ENCODE data around the gene LARGE1. TPM values are rescaled to one million over a fixed set of nuclear protein-coding genes. Genes with fewer than 3 reads are reported as not detected.

The LARGE1 gene
- total RNA-seq, 1 experiment from 2014 or later, result 5.8 TPM

DNA sequence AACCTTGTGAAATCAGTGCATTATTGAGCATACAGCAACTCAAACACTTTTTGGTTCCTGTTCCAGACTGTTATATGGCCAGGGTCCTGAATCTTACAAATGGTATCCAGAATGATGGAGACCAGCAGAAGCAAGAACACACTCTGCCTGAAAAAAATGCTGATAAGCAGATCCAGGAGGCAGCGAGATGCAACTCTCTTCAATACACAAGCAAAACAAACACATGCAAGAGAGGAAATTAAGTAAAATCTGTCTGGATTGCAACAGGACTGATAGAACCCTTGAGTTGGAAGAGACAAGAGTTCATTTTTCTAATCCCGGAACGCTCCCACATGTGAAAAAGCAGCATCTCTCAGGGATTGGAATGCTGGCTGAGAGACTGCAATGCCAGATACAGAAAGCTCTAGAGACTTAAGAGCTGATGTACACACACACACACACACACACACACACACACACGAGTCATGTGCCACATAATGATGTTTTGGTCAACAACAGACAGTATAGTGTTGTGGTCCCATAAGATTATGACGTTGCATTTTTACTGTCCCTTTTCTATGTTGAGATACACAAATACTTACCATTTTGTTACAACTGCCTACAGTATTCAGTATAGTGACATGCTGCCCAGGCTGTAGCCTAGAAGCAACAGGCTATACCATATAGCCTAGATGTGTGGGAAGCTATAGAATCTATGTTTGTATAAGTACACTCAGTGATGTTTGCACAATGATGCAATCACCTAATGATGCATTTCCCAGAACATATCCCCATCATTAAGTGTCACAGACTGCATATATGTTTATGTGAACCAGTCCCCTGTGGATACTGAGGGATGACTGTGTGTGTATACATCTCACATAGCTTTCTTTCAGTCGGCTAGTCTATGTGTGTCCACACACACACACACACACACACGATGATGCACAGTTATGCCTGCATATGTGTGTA, 406.6 kb downstream of the LARGE1 start:
- Mint-ChIP-seq H3K36me3 (ENCODE audit: insufficient read depth, unreplicated experiment) (no peaks in the 10 kb centered on the region), H3K27ac (ENCODE audit: unreplicated experiment) (no peak overlapping the region), H3K27me3 (ENCODE audit: insufficient read depth, unreplicated experiment) (no peaks in the 10 kb centered on the region), H3K4me1 (ENCODE audit: low read depth, unreplicated experiment) (no peaks in the 10 kb centered on the region), H3K9me3 (ENCODE audit: unreplicated experiment) (no peaks in the 10 kb centered on the region), H3K4me3 (ENCODE audit: unreplicated experiment) (no peak overlapping the region)
- H3K27me3 ChIP-seq (replicated peaks; ENCODE audit: control insufficient read depth, insufficient read depth, low read length), result no peaks in the 10 kb centered on the region
- CTCF ChIA-PET, result no interaction called here
- TF ChIP-seq, protein P1, sequence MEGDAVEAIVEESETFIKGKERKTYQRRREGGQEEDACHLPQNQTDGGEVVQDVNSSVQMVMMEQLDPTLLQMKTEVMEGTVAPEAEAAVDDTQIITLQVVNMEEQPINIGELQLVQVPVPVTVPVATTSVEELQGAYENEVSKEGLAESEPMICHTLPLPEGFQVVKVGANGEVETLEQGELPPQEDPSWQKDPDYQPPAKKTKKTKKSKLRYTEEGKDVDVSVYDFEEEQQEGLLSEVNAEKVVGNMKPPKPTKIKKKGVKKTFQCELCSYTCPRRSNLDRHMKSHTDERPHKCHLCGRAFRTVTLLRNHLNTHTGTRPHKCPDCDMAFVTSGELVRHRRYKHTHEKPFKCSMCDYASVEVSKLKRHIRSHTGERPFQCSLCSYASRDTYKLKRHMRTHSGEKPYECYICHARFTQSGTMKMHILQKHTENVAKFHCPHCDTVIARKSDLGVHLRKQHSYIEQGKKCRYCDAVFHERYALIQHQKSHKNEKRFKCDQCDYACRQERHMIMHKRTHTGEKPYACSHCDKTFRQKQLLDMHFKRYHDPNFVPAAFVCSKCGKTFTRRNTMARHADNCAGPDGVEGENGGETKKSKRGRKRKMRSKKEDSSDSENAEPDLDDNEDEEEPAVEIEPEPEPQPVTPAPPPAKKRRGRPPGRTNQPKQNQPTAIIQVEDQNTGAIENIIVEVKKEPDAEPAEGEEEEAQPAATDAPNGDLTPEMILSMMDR (IDR thresholded peaks at IDR 0.05; ENCODE audit: insufficient read depth in 1 of 2, low read depth in 1 of 2, low read length in 1 of 2, severe bottlenecking in 1 of 2, unreplicated experiment in 1 of 2), result no peak
- intact Hi-C loops (cut with micrococcal nuclease; ENCODE audit: unreplicated experiment), result no loop called here
- no peak for DNase-seq
- H3K4me3 ChIP-seq (ENCODE audit: low read depth, low read length), result no peak overlapping the region
- peaks cover 12% of the 10 kb centered on the region for H3K4me1 ChIP-seq
- no peaks in the 10 kb centered on the region for H3K36me3 ChIP-seq (ENCODE audit: control insufficient read depth, insufficient read depth, low read length)
- BruUV-seq (replicated peaks), result no TSS peak
- H3K9me3 ChIP-seq, result no peaks in the 10 kb centered on the region
- POLR2A ChIA-PET, result no interaction called here

DNA sequence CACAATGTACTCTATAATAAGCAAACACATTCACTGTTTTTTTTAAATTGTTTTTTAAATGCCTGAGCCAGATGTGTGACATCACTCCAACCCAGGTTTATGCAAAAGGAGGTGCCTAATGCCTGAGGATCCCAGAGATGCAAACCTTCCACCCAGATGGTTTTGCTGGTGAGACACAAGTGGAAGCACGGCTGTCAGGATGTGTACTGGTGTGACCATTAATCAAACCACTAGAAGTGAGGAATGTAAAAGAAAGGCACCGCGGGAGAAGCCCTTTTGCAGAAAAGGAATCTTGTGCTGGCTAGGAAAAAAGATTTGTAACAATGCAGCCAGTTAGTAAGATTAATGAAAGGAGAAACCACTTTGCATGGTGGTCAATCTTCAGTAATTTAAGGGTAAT, 407.4 kb downstream of the LARGE1 start:
- H3K9me3 ChIP-seq, result no peaks in the 10 kb centered on the region
- Mint-ChIP-seq H3K9me3 (ENCODE audit: unreplicated experiment) (no peaks in the 10 kb centered on the region), H3K27me3 (ENCODE audit: insufficient read depth, unreplicated experiment) (no peaks in the 10 kb centered on the region), H3K27ac (ENCODE audit: unreplicated experiment) (no peak overlapping the region), H3K36me3 (ENCODE audit: insufficient read depth, unreplicated experiment) (no peaks in the 10 kb centered on the region), H3K4me1 (ENCODE audit: low read depth, unreplicated experiment) (no peaks in the 10 kb centered on the region), H3K4me3 (ENCODE audit: unreplicated experiment) (no peak overlapping the region)
- H3K4me3 ChIP-seq (ENCODE audit: low read depth, low read length), result no peak overlapping the region
- intact Hi-C loops (cut with micrococcal nuclease; ENCODE audit: unreplicated experiment), result no loop called here
- no peaks in the 10 kb centered on the region for H3K36me3 ChIP-seq (ENCODE audit: control insufficient read depth, insufficient read depth, low read length)
- TF ChIP-seq, protein P1 (IDR thresholded peaks at IDR 0.05; ENCODE audit: insufficient read depth in 1 of 2, low read depth in 1 of 2, low read length in 1 of 2, severe bottlenecking in 1 of 2, unreplicated experiment in 1 of 2), result no peak
- no peak for DNase-seq
- BruUV-seq (replicated peaks), result no TSS peak
- POLR2A ChIA-PET, result no interaction called here
- H3K4me1 ChIP-seq, result peaks cover 12% of the 10 kb centered on the region
- H3K27me3 ChIP-seq (replicated peaks; ENCODE audit: control insufficient read depth, insufficient read depth, low read length), result no peaks in the 10 kb centered on the region
- CTCF ChIA-PET, result no interaction called here

DNA sequence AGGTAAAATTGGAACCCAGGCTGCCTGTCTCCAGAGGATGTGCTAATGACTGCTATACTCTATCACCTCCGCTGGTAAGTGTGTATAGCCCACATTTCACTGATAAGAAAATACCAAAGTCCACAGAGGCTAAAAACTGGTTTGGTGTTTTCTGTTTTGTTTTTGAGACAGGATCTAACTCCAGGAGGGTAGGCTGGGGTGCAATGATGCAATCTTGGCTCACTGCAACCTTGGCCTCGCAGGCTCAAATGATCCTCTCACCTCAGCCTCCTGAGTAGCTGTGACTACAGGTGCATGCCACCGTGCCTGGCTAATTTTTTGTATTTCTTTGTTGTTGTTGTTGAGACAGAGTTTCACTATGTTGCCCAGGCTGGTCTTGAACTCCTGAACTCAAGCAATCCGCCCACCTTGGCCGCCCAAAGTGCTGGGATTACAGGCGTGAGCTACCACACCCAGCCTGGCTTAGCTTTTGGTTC, 409.8 kb downstream of the LARGE1 start:
- BruUV-seq (replicated peaks), result no TSS peak
- Mint-ChIP-seq H3K4me1 (ENCODE audit: low read depth, unreplicated experiment) (no peaks in the 10 kb centered on the region), H3K27me3 (ENCODE audit: insufficient read depth, unreplicated experiment) (no peaks in the 10 kb centered on the region), H3K9me3 (ENCODE audit: unreplicated experiment) (no peaks in the 10 kb centered on the region), H3K36me3 (ENCODE audit: insufficient read depth, unreplicated experiment) (no peaks in the 10 kb centered on the region), H3K4me3 (ENCODE audit: unreplicated experiment) (no peak overlapping the region), H3K27ac (ENCODE audit: unreplicated experiment) (no peak overlapping the region)
- no peaks in the 10 kb centered on the region for H3K9me3 ChIP-seq
- ChIA-PET POLR2A (no interaction called here), CTCF (no interaction called here)
- intact Hi-C loops (cut with micrococcal nuclease; ENCODE audit: unreplicated experiment), result loop anchor here (1.0 kb wide), 1 partner anchor 208 kb away; no protein-coding TSS in a partner anchor
- no peaks in the 10 kb centered on the region for H3K27me3 ChIP-seq (replicated peaks; ENCODE audit: control insufficient read depth, insufficient read depth, low read length)
- DNase-seq, result peak in 1 of 2 experiments; percentile 27
- H3K36me3 ChIP-seq (ENCODE audit: control insufficient read depth, insufficient read depth, low read length), result no peaks in the 10 kb centered on the region
- H3K4me1 ChIP-seq, result peaks cover 12% of the 10 kb centered on the region
- no peak overlapping the region for H3K4me3 ChIP-seq (ENCODE audit: low read depth, low read length)
- TF ChIP-seq, protein P1 (IDR thresholded peaks at IDR 0.05; ENCODE audit: insufficient read depth in 1 of 2, low read depth in 1 of 2, low read length in 1 of 2, severe bottlenecking in 1 of 2, unreplicated experiment in 1 of 2), result no peak
